Brain microvascular endothelial cell (primary cell): ENCODE results near the gene SLC35B2.

Experiments
- DNase-seq: peaks from one replicate; pipeline ENCODE4 v3.0.0-alpha.2; 2020
- H3K27ac ChIP-seq: fragments of 250-450 bp; sonication (Bioruptor Pico); 2 replicates; pipeline ENCODE4 v1.5.1; 2020; ENCODE audit warnings: mild to moderate bottlenecking, moderate library complexity
- H3K27me3 ChIP-seq: fragments of 250-450 bp; sonication (Bioruptor Pico); replicated peaks from 2 replicates; pipeline ENCODE4 v1.5.1; 2020; ENCODE audit warnings: mild to moderate bottlenecking
- H3K36me3 ChIP-seq: fragments of 250-450 bp; sonication (Bioruptor Pico); replicated peaks from 2 replicates; pipeline ENCODE4 v1.5.1; 2020; ENCODE audit warnings: mild to moderate bottlenecking
- H3K4me3 ChIP-seq: 2 replicates; pipeline ENCODE4 v1.5.1; 2011; ENCODE audit warnings: low read depth, mild to moderate bottlenecking, control low read depth, low read length, moderate library complexity
- CTCF ChIP-seq: IDR thresholded peaks from 2 replicates; pipeline ENCODE4 v1.5.1; 2011; ENCODE audit warnings: low read depth, mild to moderate bottlenecking, moderate library complexity, low read length, control low read depth, inconsistent platforms; ENCODE audit errors: missing control alignments
- in situ Hi-C: cut with HindIII; loops from 2 replicates; pipeline ENCODE4 v1.10.0; 2017; ENCODE audit warnings: low sequenced_read_pairs, low pct_ligation_motif_present

Gene SLC35B2

DNA sequence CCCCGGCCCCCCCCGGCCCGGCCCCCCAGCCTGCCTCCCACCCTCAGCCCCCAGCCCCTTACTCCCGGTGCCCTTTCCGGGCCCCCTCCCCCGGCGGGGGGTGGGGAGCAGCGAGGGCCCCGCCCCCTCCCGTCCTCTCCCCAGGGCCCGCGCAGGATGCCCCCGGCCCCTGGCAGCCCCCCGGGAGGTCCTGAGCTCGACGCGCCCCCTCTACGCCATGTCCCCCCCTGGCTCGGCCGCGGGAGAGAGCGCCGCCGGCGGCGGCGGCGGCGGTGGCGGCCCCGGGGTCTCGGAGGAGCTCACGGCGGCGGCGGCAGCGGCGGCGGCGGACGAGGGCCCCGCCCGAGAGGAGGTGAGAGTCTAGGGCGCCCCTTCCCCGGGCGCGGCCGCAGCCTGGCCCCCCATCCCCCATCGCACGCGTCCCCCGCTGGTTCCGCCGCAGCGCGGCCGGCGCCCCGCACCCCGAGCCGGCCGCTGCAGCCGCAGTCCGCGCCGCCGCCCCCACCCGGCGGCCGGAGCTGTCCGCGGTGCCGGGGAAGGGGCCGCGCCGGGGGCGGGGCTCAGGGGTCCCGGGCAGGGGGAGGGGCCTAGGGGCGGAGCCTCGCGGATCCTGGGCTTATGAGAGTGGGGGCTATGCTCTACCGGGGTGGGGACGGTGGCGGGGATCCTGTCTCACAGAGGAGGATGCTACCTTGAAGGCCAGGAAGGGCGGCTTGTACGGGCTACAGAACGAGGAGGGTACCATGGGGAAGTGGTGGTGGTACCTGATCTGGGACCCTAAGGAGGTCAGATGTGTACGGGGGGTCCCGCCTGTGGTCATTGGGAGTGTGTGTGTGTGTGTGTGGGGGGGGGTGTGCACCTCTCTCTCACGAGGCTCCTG is 13.4 kb upstream of the SLC35B2 start:
- TF ChIP-seq CTCF: no peak
- no peak for DNase-seq
- Histone ChIP-seq H3K4me3 (no peak overlapping the region), H3K27ac (no peak overlapping the region), H3K27me3 (peaks cover 42% of the 10 kb centered on the region), H3K36me3 (no peaks in the 10 kb centered on the region)
- in situ Hi-C loops: no loop called here

- in situ Hi-C loops: no loop called here
- no peaks in the 10 kb centered on the region for H3K36me3 ChIP-seq
- H3K27ac ChIP-seq: no peak within 1 kb of the TSS
- H3K27me3 ChIP-seq: peaks cover 37% of the 10 kb centered on the region
- H3K4me3 ChIP-seq: no peak within 1 kb of the TSS
- DNase-seq: no peak
- TF ChIP-seq CTCF: no peak
Measured at GRCh38 chr6:44269921-44270525, 12.7 kb upstream of the SLC35B2 start, which contains the start of gene TMEM151B. TSS of gene TMEM151B (plus strand) at chr6:44270450. CDS start at chr6:44270743, 293 bp downstream.

GRCh38 chr6:44269178-44269920 is 12.0 kb upstream of the SLC35B2 start:
- in situ Hi-C loops: no loop called here
- no peak for TF ChIP-seq CTCF
- Histone ChIP-seq H3K27me3 (peaks cover 37% of the 10 kb centered on the region), H3K4me3 (no peak overlapping the region), H3K36me3 (no peaks in the 10 kb centered on the region), H3K27ac (no peak overlapping the region)
- DNase-seq: no peak

DNA sequence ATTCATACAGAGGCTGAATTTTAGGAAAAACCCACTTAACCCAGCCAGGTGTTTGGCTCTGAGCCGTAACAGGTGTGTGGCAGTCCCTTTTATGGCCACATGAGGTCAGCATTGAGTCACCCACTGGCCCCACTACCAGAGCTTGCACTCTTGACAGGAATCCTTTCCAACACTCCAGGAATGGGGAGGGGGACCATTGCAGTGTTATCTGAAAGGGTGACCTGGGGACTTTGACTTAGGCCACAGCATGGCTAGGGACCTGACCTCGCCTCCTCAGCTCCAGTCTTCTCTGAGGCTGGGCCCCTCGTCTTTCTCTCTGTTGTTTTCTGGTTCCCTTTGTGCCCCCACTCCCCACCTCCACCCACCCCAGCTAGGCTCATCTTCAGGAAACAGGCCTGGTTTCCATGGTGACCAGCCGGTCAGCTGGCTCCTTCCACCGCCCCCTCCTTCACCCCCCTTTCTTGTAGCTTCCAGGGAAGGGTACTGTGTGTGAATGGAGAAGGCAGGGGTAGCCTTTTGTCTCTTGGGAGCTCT is 10.8 kb upstream of the SLC35B2 start:
- Histone ChIP-seq H3K36me3 (no peaks in the 10 kb centered on the region), H3K27me3 (peaks cover 35% of the 10 kb centered on the region), H3K4me3 (no peak overlapping the region), H3K27ac (no peak overlapping the region)
- DNase-seq: peak; percentile 29
- in situ Hi-C loops: no loop called here
- peak; percentile 98 for TF ChIP-seq CTCF

GRCh38 chr6:44267252-44267651 is 9.9 kb upstream of the SLC35B2 start:
- in situ Hi-C loops: no loop called here
- no peak overlapping the region for H3K4me3 ChIP-seq

More at GRCh38 chr6:44267252-44267651, 9.9 kb upstream of the SLC35B2 start:
- DNase-seq: no peak
- H3K27ac ChIP-seq: no peak overlapping the region
- no peaks in the 10 kb centered on the region for H3K36me3 ChIP-seq
- H3K27me3 ChIP-seq: peaks cover 28% of the 10 kb centered on the region
- TF ChIP-seq CTCF: no peak
